H1 (cell line): Measurements from ENCODE around the gene LRFN3. TPM values are rescaled to one million over a fixed set of nuclear protein-coding genes. Genes with fewer than 3 reads are reported as not detected.

Experiments
- RNF2 ChIP-seq: fragments of 200-900, 300-1000 bp; sonication (generic); IDR thresholded peaks from 2 replicates; pipeline ENCODE4 v1.7.1; 2016; ENCODE audit warnings: borderline replicate concordance, low read depth, mild to moderate bottlenecking, antibody characterized with exemption, low read length; ENCODE audit not compliant: poor library complexity, severe bottlenecking; ENCODE audit errors: missing control alignments
- TBP ChIP-seq: IDR thresholded peaks from 2 replicates; pipeline ENCODE4 v1.6.1; 2011; ENCODE audit warnings: low read depth, low read length, improper control_type of control experiment
- polyA plus RNA-seq, 7 experiments: library from polyadenylated mRNA; depleted of rRNA in 3 of 7; stranded (reverse) in 5 of 7; unstranded in 2 of 7; fragments of >200 nt in 5 of 7; fragments of 200-250 nt in 2 of 7; gene quantifications; 1 replicate in 5 of 7; 2 replicates in 1 of 7; 4 replicates in 1 of 7; pipeline versions ENCODE4 v1.2.1 to v1.2.3, GENCODE V29; 2011 to 2013; ENCODE audit warnings: missing spikeins in 2 of 7, mixed read lengths in 2 of 7
- total RNA-seq: library from RNA; stranded (reverse); fragmentation: NEBNext Ultra II Directional; extraction: Animal tissue kit (Norgen Biotek cat#: 25700); gene quantifications from 2 replicates; pipeline ENCODE4 v1.2.1, GENCODE V29; 2021
- TF ChIP-seq, protein P1 (sequence below): fragments of 300-600 bp; sonication (generic); IDR thresholded peaks from 2 replicates; pipeline ENCODE4 v1.7.1; 2012; ENCODE audit warnings: low read length, moderate library complexity, mild to moderate bottlenecking, inconsistent platforms; ENCODE audit not compliant: insufficient replicate concordance
- TF ChIP-seq, protein P2 (sequence below): IDR thresholded peaks from 2 replicates; pipeline ENCODE4 v1.6.1; 2012; ENCODE audit warnings: inconsistent platforms
- TF ChIP-seq, protein P3 (sequence below): IDR thresholded peaks from 2 replicates; pipeline ENCODE4 v1.6.1; 2011; ENCODE audit warnings: low read depth, mild to moderate bottlenecking, low read length; ENCODE audit not compliant: insufficient read depth
- TF ChIP-seq, protein P4 (sequence below): IDR thresholded peaks from 2 replicates; pipeline ENCODE4 v1.6.1; 2011; ENCODE audit warnings: low read length, improper control_type of control experiment

Gene LRFN3
- total and polyA plus RNA-seq, 2 of the 8 experiments (the other 6 are each of a cell fraction or from before 2014, with no cell fraction given): 4.6 to 16.8 TPM

DNA sequence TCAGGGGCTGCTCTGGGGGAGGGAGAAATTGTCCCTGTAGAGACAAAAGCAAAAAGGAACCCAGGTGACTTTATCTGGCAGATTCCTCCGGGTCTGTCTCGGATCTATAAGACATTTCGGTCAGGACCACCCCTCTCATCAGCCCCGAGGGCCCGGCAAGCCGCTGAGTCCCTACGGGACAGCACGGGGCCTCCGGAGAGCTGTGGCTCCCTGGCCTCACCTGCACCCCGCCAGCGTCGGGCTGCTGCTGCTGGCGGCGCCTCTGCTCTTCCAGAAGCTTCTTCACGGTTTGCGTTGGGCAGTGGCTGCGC lies 37.7 kb upstream of the LRFN3 start (continued):
- TF ChIP-seq, protein P1, sequence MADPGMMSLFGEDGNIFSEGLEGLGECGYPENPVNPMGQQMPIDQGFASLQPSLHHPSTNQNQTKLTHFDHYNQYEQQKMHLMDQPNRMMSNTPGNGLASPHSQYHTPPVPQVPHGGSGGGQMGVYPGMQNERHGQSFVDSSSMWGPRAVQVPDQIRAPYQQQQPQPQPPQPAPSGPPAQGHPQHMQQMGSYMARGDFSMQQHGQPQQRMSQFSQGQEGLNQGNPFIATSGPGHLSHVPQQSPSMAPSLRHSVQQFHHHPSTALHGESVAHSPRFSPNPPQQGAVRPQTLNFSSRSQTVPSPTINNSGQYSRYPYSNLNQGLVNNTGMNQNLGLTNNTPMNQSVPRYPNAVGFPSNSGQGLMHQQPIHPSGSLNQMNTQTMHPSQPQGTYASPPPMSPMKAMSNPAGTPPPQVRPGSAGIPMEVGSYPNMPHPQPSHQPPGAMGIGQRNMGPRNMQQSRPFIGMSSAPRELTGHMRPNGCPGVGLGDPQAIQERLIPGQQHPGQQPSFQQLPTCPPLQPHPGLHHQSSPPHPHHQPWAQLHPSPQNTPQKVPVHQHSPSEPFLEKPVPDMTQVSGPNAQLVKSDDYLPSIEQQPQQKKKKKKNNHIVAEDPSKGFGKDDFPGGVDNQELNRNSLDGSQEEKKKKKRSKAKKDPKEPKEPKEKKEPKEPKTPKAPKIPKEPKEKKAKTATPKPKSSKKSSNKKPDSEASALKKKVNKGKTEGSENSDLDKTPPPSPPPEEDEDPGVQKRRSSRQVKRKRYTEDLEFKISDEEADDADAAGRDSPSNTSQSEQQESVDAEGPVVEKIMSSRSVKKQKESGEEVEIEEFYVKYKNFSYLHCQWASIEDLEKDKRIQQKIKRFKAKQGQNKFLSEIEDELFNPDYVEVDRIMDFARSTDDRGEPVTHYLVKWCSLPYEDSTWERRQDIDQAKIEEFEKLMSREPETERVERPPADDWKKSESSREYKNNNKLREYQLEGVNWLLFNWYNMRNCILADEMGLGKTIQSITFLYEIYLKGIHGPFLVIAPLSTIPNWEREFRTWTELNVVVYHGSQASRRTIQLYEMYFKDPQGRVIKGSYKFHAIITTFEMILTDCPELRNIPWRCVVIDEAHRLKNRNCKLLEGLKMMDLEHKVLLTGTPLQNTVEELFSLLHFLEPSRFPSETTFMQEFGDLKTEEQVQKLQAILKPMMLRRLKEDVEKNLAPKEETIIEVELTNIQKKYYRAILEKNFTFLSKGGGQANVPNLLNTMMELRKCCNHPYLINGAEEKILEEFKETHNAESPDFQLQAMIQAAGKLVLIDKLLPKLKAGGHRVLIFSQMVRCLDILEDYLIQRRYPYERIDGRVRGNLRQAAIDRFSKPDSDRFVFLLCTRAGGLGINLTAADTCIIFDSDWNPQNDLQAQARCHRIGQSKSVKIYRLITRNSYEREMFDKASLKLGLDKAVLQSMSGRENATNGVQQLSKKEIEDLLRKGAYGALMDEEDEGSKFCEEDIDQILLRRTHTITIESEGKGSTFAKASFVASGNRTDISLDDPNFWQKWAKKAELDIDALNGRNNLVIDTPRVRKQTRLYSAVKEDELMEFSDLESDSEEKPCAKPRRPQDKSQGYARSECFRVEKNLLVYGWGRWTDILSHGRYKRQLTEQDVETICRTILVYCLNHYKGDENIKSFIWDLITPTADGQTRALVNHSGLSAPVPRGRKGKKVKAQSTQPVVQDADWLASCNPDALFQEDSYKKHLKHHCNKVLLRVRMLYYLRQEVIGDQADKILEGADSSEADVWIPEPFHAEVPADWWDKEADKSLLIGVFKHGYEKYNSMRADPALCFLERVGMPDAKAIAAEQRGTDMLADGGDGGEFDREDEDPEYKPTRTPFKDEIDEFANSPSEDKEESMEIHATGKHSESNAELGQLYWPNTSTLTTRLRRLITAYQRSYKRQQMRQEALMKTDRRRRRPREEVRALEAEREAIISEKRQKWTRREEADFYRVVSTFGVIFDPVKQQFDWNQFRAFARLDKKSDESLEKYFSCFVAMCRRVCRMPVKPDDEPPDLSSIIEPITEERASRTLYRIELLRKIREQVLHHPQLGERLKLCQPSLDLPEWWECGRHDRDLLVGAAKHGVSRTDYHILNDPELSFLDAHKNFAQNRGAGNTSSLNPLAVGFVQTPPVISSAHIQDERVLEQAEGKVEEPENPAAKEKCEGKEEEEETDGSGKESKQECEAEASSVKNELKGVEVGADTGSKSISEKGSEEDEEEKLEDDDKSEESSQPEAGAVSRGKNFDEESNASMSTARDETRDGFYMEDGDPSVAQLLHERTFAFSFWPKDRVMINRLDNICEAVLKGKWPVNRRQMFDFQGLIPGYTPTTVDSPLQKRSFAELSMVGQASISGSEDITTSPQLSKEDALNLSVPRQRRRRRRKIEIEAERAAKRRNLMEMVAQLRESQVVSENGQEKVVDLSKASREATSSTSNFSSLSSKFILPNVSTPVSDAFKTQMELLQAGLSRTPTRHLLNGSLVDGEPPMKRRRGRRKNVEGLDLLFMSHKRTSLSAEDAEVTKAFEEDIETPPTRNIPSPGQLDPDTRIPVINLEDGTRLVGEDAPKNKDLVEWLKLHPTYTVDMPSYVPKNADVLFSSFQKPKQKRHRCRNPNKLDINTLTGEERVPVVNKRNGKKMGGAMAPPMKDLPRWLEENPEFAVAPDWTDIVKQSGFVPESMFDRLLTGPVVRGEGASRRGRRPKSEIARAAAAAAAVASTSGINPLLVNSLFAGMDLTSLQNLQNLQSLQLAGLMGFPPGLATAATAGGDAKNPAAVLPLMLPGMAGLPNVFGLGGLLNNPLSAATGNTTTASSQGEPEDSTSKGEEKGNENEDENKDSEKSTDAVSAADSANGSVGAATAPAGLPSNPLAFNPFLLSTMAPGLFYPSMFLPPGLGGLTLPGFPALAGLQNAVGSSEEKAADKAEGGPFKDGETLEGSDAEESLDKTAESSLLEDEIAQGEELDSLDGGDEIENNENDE: no peak
- no peak for TF ChIP-seq RNF2
- TF ChIP-seq, protein P2, sequence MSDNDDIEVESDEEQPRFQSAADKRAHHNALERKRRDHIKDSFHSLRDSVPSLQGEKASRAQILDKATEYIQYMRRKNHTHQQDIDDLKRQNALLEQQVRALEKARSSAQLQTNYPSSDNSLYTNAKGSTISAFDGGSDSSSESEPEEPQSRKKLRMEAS: no peak
- TF ChIP-seq, protein P3, sequence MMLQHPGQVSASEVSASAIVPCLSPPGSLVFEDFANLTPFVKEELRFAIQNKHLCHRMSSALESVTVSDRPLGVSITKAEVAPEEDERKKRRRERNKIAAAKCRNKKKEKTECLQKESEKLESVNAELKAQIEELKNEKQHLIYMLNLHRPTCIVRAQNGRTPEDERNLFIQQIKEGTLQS: no peak
- TF ChIP-seq, protein P4, sequence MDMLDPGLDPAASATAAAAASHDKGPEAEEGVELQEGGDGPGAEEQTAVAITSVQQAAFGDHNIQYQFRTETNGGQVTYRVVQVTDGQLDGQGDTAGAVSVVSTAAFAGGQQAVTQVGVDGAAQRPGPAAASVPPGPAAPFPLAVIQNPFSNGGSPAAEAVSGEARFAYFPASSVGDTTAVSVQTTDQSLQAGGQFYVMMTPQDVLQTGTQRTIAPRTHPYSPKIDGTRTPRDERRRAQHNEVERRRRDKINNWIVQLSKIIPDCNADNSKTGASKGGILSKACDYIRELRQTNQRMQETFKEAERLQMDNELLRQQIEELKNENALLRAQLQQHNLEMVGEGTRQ: no peak
- no peak for TF ChIP-seq TBP
